Effector memory CD4-positive, alpha-beta T cell (primary cell): ENCODE data around the gene AMOT.

Experiments
- DNase-seq, 3 donors: peaks; one replicate each; pipeline ENCODE4 v3.0.0-alpha.2; 2020
- H3K27ac ChIP-seq: 2 replicates; pipeline ENCODE4 v1.7.0; 2013; ENCODE audit warnings: mild to moderate bottlenecking, low read length, moderate library complexity; ENCODE audit not compliant: insufficient read depth, poor library complexity, severe bottlenecking
- H3K27me3 ChIP-seq: replicated peaks from 2 replicates; pipeline ENCODE4 v1.7.0; 2013; ENCODE audit warnings: mild to moderate bottlenecking, low read length; ENCODE audit not compliant: insufficient read depth, control insufficient read depth, poor library complexity, severe bottlenecking
- H3K36me3 ChIP-seq: 2 replicates; pipeline ENCODE4 v1.7.0; 2013; ENCODE audit warnings: mild to moderate bottlenecking, low read length, moderate library complexity; ENCODE audit not compliant: control insufficient read depth, insufficient read depth
- H3K4me1 ChIP-seq: 2 replicates; pipeline ENCODE4 v1.7.0; 2013; ENCODE audit warnings: low read length, mild to moderate bottlenecking; ENCODE audit not compliant: control insufficient read depth, insufficient read depth, poor library complexity, severe bottlenecking
- H3K4me3 ChIP-seq: 2 replicates; pipeline ENCODE4 v1.7.0; 2013; ENCODE audit warnings: low read length, low read depth, mild to moderate bottlenecking; ENCODE audit not compliant: insufficient read depth, poor library complexity, severe bottlenecking
- H3K9me3 ChIP-seq: 2 replicates; pipeline ENCODE4 v1.7.0; 2013; ENCODE audit warnings: mild to moderate bottlenecking, low read length, moderate library complexity; ENCODE audit not compliant: control insufficient read depth

The AMOT gene

DNA sequence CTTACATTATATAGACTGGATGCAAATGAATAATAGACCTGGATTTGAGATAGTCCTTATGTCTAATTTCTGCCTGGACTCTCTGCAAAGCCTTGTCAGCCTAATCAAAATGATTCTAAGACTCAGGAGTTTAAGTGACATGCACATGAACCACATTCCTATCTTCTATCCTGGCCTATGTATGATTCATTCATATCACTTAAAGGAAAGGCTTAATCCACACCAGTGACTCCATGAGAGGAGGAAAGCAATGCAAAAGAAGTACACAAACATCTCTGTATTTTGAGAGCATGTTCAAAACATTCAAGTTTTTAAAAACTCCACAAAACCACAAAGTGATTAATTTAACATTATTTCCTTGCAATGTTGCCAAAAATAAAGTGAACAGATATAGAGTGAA is 14.6 kb downstream of the AMOT start:
- Histone ChIP-seq H3K4me3 (no peak overlapping the region), H3K27ac (no peak overlapping the region), H3K36me3 (no peaks in the 10 kb centered on the region), H3K9me3 (no peaks in the 10 kb centered on the region), H3K4me1 (no peaks in the 10 kb centered on the region), H3K27me3 (no peaks in the 10 kb centered on the region)
- DNase-seq, result no peak

DNA sequence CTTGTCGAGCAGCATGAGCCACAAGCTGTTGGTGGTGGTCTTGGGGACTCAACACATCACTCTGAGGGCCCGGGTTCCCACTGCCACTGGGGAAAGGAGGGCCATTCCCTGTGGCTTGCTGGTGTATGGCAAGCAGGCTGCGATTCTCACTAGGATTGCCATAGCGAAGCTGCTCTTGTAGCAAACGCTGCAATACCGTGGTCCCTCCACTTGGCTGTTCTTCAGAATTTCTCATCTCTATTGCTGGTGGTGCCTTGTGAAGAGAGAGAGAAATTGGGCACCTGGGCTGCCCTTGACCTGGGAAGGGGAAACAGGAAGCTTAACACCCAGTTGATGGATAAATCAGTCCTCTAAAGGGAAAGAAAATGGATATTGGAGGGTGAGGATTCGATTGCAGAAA is 17.7 kb downstream of the AMOT start:
- Histone ChIP-seq H3K27me3 (no peaks in the 10 kb centered on the region), H3K4me1 (no peaks in the 10 kb centered on the region), H3K36me3 (no peaks in the 10 kb centered on the region), H3K4me3 (no peak overlapping the region), H3K27ac (no peak overlapping the region), H3K9me3 (no peaks in the 10 kb centered on the region)
- DNase-seq, result no peak

DNA sequence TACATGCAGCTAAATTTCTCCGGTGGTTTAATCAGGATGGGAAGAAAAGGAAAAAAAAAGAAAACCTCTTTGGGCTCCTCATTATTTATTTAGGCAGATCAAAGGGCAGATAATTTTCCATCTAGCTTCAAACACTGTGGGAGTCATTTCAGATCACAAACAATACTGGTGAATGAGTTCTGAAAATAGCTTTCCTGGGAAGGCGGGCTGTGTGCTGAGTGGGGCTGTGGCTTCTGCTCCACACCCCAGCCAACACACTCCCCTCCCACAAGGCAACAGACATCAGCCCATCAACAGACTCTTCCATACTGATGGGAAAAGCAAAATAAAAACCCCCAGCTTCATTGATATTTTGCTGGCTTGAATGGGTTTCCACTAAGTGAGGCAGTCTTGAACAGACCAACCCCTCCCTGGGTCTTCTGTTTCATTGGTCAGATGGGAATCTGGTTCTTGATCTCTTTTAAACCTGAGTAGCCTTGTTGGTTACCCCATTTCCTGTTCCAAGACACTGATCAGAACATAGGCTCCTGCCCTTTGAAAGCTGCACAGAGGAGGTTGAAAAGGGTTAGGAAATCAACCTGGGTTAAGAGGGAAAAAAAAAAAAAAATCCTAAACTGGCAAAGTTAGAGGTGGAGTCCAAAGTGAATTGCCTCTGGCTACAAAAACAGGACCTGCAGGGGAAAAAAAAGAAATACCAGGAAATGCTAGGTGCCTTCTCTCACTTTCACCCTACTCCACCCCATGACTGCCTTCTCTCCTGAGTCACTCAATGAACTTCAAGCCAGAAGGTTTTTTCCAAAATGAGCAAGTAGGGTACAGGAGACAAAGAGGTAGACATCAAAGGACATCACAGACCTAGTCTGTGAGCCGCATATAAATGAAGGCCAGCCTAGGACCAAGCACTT is 20.0 kb downstream of the AMOT start:
- H3K4me3 ChIP-seq, result no peak overlapping the region
- H3K27ac ChIP-seq, result no peak overlapping the region
- no peak for DNase-seq
- no peaks in the 10 kb centered on the region for H3K4me1 ChIP-seq
- H3K9me3 ChIP-seq, result no peaks in the 10 kb centered on the region
- no peaks in the 10 kb centered on the region for H3K36me3 ChIP-seq
- H3K27me3 ChIP-seq, result no peaks in the 10 kb centered on the region

DNA sequence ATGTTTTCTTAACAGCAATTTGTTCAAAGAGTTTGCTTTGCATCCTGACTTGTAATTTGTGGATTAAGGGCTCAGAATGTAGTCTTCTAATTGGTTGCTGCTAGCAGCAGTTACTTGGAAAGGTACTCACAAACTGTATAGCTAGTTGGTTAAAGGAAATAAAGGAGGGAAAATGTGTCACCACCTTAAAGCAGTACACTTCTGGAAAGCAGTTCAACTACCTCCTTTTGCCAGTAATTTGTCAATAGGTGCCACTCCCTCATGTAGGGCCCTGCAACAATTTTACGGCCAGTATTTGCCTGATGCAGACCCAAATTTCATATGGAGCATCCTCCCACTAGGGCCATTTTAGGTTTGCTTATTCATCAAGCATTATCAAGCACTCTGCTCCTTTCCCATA is 20.8 kb downstream of the AMOT start:
- Histone ChIP-seq H3K27me3 (no peaks in the 10 kb centered on the region), H3K4me1 (no peaks in the 10 kb centered on the region), H3K36me3 (no peaks in the 10 kb centered on the region), H3K9me3 (no peaks in the 10 kb centered on the region), H3K4me3 (no peak overlapping the region), H3K27ac (no peak overlapping the region)
- no peak for DNase-seq

DNA sequence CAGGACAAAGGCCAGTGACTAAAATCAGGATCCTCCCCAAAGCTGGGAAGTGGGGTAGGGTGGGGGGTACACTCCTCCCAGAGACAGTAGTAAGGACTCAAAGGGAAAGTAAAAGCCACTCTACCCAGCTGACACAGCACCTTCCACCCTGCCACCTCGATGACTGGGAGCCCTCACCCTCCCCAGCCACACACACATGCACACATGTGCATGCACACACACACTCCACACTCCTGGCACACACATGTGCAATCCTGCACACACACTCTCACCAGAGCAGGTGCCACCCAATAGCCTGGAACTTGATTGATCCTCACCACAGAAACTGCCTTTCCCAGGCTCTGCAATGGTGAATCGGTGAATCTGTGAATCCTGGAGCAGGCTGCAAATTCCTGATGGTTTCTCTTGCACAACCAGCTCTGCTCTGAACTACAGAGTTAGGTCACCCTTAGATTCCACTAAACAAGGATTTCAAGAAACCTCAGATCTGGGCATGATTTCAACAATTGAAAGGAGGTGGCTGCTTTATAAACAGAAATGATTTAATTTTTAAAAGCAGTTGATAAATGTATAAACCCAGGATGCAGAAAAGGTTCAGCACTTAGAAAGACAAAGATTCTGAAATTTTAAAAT is 21.5 kb downstream of the AMOT start:
- Histone ChIP-seq H3K4me1 (no peaks in the 10 kb centered on the region), H3K36me3 (no peaks in the 10 kb centered on the region), H3K9me3 (no peaks in the 10 kb centered on the region), H3K27me3 (no peaks in the 10 kb centered on the region), H3K4me3 (no peak overlapping the region), H3K27ac (no peak overlapping the region)
- DNase-seq, result no peak

DNA sequence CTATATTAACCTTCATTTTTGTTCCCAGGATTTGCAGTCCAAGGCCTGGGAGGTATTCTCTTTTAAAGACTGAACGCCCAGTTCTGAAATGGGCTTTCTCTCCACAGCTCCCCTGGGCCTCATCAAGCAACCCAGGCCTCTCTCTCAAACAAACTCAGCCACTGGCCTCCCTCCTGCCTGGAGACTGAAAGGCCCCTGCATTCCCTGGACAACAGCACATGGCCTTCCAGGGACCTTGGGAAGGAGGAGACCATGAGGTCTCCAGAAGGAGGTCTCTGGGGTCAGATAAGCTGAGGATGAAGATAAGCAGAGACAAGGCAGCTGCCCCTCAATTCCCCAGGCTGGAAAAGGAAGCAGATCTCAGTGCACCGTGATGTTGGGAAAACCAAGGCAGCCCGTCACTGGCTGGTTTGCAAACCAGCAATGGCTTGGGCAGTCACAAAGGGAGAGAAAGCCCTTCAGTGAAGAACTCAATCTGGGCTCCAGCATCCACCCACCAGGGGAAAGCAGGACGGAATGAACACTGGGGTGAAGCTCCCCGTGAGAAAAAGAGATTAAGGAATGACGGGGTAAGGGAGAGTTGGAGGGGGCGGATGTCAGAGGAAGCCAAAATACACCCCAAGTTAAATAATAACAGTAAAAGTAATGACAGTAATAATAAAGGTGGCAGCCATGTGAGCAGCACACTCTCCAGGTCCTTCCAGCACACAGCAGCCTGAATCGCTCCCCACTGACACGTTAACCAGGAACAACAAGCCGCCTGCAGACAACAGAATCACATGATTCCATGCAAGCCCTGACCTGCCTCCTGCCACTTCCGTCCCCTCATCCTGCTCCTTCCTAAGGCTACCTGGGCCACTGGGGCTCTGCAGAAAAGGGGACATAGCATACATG is 22.3 kb downstream of the AMOT start:
- no peaks in the 10 kb centered on the region for H3K9me3 ChIP-seq
- H3K36me3 ChIP-seq, result no peaks in the 10 kb centered on the region
- H3K4me1 ChIP-seq, result no peaks in the 10 kb centered on the region
- H3K27ac ChIP-seq, result no peak overlapping the region
- no peak overlapping the region for H3K4me3 ChIP-seq
- no peaks in the 10 kb centered on the region for H3K27me3 ChIP-seq
- DNase-seq, result no peak

DNA sequence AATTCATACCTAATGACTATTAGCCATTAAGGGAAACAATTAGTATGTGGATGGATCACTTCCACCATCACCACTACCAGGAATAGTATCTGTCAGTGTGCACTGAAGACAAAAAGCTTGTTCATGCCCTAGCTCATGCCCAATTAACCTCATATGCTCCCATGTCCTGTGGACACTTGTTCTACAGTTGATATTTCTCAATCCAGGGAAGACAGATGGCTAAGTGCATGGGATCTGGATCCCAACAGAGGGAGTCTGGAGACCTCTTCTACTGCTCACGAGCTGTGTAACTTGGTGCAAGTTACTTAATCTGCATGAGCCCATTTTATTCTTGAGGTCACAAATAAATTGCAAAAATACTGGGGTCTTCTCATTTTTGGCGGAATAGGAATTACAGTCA is 23.7 kb downstream of the AMOT start:
- H3K36me3 ChIP-seq, result no peaks in the 10 kb centered on the region
- no peak overlapping the region for H3K4me3 ChIP-seq
- DNase-seq, result no peak
- H3K27me3 ChIP-seq, result no peaks in the 10 kb centered on the region
- H3K9me3 ChIP-seq, result no peaks in the 10 kb centered on the region
- no peak overlapping the region for H3K27ac ChIP-seq
- no peaks in the 10 kb centered on the region for H3K4me1 ChIP-seq

DNA sequence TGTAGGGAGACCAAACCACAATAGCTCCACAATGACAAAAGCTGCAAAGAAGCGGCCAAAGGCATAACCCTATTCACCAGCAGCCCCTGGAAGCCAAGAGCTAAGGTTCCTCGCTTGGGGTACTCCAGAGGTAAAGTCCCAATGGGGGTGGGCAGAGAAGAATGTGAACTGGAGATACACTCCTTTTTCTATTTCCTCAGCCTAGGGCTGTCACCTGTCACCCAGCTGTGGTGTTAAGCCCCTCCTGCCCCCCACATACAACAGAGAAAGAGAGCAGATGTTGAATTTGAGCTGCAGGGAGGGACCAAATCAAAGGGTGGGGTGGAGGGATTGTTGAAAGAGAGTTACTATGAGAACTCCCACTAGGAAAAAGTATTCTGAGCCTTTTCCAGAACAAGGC is 26.1 kb downstream of the AMOT start:
- Histone ChIP-seq H3K27ac (no peak overlapping the region), H3K36me3 (no peaks in the 10 kb centered on the region), H3K9me3 (no peaks in the 10 kb centered on the region), H3K4me3 (no peak overlapping the region), H3K4me1 (no peaks in the 10 kb centered on the region), H3K27me3 (no peaks in the 10 kb centered on the region)
- DNase-seq, result no peak

DNA sequence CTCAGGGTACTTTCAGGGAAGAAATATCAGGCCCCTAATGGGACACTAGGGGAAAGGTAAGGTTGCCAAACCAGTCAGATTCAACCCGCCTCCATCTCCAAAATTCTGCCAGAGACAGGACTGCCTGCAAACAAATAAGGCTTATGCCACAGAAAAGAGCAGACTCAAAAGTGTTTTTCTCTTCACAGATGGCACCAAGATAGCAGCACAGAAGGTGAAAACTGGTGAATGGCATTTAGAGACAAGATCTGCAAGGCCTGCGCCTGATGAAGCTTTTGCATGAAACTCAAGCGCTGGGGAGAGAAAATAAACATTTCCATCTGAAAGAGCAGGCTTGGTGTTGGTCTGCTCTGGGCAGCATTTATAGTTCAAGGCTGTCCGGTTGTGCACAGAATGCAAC is 27.9 kb downstream of the AMOT start:
- H3K36me3 ChIP-seq, result no peaks in the 10 kb centered on the region
- H3K27ac ChIP-seq, result no peak overlapping the region
- no peaks in the 10 kb centered on the region for H3K4me1 ChIP-seq
- H3K4me3 ChIP-seq, result no peak overlapping the region
- H3K9me3 ChIP-seq, result no peaks in the 10 kb centered on the region
- no peaks in the 10 kb centered on the region for H3K27me3 ChIP-seq
- no peak for DNase-seq
